Measurements from ENCODE around the gene SOX12. TPM values are rescaled to one million over a fixed set of nuclear protein-coding genes. Genes with fewer than 3 reads are reported as not detected.
A peak's percentile ranks its signal among the peaks of the same experiment; 100 is the strongest.

SOX12 gene
- total RNA-seq, 1 donor from 2014 or later, result 4.4 TPM

DNA sequence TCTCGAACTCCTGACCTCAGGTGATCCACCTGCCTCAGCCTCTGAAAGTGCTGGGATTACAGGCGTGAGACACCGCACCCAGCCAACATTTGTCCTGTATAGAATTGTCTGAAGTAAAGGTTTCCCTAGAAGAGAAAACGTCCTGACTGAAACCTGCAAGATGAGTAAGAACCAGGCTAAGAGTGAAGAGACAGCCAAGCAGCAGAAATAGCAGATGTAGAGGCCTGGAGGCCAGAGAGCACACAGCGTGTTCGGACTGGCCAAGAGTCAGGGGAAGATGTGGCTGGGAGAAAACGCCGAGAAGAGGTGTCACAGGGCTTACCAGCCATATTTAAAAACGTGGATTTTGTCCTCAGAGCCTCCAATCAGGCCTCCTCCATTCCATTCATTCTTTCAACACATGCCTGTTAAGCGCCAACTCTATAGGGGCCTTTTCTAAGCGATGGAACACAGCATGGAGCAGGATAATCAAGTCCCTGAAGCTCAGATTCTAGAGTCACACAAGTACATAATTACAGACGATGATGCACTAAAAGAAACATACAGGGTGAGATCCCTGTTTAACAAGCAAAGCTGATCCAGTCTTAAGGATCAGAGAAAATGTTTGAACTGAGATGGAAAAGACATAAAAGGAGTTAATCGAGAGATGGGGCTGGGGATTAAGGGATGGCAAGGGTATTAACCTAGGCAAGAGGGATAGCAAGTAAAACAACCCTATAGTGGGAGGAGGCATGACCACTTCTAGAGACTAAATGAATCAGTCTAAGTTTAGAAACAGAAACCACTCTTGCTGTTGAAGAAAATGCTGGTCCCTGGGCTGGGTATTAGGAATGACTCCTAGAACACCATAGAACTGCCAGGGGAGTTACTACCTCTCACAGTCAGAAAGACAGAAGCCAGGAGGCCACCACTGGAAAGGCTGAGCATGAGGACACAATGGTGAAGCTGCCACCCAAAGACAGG is 23.2 kb upstream of the SOX12 start:
- DNase-seq, result no peak

- no peak for DNase-seq
Observed at GRCh38 chr20:305745-306144, 19.6 kb upstream of the SOX12 start.

DNA sequence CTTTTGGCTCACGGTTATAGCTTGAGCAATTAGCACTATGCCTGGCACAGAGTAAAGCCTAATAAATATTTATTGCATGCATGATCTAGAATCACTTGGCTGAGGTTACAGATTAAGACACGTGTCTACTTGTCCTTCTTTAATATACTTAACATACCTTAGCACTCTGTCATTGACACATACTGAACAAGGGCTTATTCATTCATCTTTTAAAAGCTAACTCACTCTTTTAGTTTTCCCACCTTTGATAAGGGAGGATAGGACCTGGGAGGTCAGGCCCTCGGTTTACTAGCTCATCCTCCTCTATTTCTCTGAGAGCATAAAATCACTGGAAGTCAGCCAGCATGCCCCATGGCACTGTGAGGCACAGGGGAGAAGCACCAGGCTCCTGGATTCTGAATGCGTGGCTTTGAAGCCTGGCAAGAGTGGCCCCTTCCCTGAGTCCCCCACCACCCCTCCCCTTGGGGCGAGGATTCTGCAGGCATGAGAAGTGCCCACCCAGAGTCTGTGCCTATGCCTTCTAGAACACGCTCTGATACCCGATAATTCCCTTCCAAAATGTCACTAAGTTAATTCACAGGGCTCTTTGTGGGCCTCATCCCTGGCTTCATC is 16.8 kb upstream of the SOX12 start:
- DNase-seq, result no peak

GRCh38 chr20:309306-309840 is 16.0 kb upstream of the SOX12 start:
- no peak for DNase-seq

DNA sequence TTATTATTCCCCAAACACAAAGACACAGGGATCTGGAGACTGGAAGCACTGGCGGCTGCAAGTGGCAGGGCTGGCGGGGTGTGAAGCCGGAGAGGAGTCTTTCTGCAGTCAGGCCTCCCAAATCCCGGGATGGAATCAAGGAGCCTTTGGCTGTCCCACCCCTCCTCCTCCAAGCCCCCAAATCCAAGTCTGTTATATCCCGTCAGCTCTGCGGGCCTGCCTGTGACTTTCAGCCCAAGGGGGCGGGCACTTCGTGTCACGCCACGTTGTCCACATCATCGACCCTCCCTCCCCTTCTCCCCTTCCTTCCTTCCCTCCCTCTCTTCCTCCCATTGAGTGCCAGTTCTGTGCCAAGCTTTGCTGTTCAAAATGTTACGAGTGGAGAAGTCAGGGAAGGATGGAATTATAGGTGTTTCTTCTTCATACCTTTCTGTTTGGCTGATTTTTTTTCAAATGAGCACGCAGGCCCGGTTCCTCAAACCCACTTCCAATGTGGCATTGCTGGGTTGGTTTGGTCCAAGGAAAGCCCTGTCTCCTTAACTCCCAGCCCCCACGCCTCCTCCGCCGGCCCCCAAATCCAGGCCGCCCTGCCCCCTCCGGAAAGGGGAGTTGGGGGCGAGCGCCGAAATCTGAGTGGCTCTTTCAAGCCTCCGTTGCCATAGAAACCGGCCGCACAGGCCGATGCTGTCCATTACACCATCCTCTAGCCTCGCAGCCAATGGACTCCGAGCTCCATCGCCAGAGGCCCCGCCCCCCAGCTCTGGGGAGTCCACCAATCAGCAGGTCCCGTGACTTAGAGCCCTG is 15.3 kb upstream of the SOX12 start:
- peak; percentile 99 for DNase-seq

GRCh38 chr20:310645-311044 is 14.7 kb upstream of the SOX12 start:
- DNase-seq, result no peak

- DNase-seq, result no peak
Observed at GRCh38 chr20:311609-312008, 13.7 kb upstream of the SOX12 start.

GRCh38 chr20:312067-312466 is 13.3 kb upstream of the SOX12 start:
- DNase-seq, result no peak

DNA sequence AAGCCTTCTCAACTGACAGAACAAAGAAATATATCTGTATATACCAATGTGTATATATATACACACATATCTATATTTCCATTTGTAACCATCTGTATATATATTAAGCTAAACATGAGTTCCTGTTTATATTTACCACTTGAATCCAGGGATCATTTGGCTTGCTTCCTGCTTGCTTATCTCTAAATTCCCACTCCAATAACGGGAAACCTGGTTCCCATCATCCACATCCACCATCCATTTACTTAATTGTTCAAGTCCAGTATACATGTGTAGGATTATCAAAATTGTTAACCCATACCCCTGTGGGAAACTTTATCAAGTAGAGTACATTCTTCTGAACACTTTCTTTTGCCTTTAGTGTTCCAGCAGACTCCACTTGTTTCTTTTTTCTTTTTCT is 12.5 kb upstream of the SOX12 start:
- no peak for DNase-seq

DNA sequence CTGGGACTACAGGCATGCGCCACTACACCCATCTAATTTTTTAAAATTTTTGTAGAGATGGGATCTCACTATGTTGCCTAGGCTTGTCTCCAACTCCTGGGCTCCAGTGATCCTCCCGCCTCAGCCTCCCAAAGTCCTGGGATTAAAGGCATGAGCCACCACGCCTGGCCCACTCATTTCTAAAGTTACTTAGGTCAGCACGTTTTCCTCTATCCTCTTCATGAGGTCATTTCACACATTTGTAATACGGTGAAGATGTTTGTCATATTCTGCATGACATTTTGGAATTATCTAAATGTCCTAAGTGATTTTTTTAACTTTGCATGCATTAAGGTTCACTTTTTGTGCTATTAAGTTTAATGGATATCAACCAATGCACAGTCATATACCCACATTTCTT is 11.9 kb upstream of the SOX12 start:
- no peak for DNase-seq

- peak; percentile 85 for DNase-seq
Observed at GRCh38 chr20:313948-314347, 11.4 kb upstream of the SOX12 start.

- no peak for DNase-seq
Observed at GRCh38 chr20:316316-317068, 8.9 kb upstream of the SOX12 start.

DNA sequence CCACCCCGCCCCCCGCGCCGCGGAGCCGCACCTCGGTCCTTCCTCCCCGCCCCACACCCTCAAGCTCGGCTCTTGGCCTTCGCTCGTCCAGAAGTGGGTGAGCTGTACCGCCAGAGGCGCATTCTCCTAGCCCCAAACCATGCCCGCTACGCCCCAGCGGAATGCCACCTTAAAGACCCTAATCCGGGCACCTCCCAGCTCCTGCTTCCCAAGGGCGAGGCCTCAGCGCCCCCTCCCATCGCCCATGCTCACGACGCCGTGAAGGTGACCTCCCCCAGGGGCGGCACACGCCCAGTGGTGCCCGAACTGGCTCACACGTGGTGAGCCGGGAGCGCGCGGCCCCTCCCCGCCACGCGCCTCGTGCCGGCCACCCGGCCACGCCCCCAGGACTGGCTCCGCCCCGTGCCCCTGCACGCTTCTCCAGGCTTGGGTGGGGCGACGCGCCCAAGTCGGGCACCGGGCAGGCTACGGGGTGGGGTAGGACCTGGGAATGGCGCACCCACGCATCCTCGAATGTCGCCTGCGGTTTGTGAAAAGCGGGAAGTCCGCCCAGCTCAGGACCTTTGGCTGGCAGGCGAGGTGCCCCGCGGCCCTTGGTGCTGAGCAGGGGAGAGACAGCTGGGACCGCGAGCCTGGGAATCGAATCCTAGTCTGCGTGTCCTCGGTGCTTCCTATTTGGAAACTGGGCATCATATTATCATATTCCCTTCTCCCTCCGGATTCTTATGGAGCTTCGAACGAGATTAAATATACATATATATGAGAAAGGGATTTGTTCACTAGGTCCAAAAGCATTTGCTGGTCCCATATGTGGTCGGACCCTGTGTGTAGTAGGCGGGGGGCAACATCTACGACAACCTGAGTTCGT is 941 bp upstream of the SOX12 start:
- DNase-seq, result peak; percentile 93

GRCh38 chr20:325889-326644 is 715 bp downstream of the SOX12 start:
- DNase-seq, result peak; percentile 72

GRCh38 chr20:326645-327185 is 1.4 kb downstream of the SOX12 start:
- peak; percentile 45 for DNase-seq

DNA sequence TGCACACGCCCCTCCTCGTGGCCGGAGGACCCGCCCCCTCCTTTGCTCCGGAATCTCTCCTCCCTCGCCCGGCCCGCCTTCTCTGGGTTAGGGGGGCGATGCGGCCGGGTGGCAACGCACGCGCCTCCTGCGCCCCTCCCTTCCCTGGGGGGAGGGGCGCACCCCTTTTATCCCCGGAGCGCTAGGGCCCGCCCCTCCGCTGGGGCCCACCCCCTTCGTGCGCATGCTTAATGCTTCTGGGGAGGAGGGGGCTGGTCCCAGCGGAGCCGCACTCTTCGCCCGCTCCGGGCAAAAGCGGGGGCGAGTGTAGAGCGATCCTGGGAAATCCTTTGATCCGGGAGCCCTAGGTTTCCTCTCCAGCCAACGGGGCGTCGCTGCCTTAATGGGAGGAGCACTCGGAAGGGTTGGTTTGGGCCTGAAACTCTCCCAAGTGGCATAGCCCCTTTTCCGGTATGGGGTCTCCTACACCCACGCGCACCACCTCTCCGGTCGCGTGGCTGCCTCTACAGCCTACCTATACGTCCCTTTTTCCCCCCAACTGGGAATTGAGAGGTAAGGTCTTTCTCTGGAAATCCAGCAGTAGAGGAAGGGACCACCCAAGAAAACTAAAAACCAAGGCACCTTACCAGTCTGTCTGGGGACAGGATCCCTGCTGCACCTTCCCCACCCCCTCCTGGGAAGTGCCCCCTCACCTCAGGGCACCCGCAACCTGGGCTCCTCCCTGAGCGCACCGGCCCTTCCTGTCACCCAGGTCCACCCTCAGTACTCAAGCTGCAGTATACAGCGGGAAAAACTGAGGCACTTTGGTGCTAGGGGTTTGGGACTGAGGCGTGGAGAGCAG is 2.1 kb downstream of the SOX12 start:
- DNase-seq, result peak; percentile 92

GRCh38 chr20:328027-328974 is 2.9 kb downstream of the SOX12 start:
- no peak for DNase-seq

All from dermis blood vessel endothelial cell (primary cell).